T follicular helper cell (primary cell): ENCODE data around the gene TCP11L2.
"Not testable (repeated sequence)": the region's sequence is repeated elsewhere in the genome, so short reads cannot be mapped to it uniquely, and the experiment has no call there.

Source experiments
- DNase-seq: peaks from one replicate; pipeline ENCODE4 v3.0.0-alpha.2; 2020; ENCODE audit warnings: low read depth

Gene TCP11L2

GRCh38 chr12:106284358-106285105 is 18.0 kb upstream of the TCP11L2 start:
- no peak for DNase-seq

- no peak for DNase-seq
These were observed 16.6 kb upstream of the TCP11L2 start for GRCh38 chr12:106285982-106286381.

- not testable (repeated sequence) for DNase-seq
These were observed 15.9 kb upstream of the TCP11L2 start for GRCh38 chr12:106286576-106287162.

- no peak for DNase-seq
These were observed 15.2 kb upstream of the TCP11L2 start for GRCh38 chr12:106287364-106287763.

- no peak for DNase-seq
These were observed 14.4 kb upstream of the TCP11L2 start for GRCh38 chr12:106288101-106288493.

- no peak for DNase-seq
These were observed 13.9 kb upstream of the TCP11L2 start for GRCh38 chr12:106288494-106289195.

GRCh38 chr12:106289196-106289681 is 13.3 kb upstream of the TCP11L2 start:
- DNase-seq, result no peak

GRCh38 chr12:106290666-106291065 is 11.9 kb upstream of the TCP11L2 start:
- DNase-seq, result no peak

GRCh38 chr12:106291342-106291741 is 11.2 kb upstream of the TCP11L2 start:
- DNase-seq, result no peak

- DNase-seq, result no peak
These were observed 10.2 kb upstream of the TCP11L2 start for GRCh38 chr12:106292339-106292738.

GRCh38 chr12:106296179-106296877 is 6.2 kb upstream of the TCP11L2 start:
- DNase-seq, result no peak

GRCh38 chr12:106297075-106297474 is 5.5 kb upstream of the TCP11L2 start:
- DNase-seq, result no peak

- DNase-seq, result no peak
These were observed 4.9 kb upstream of the TCP11L2 start for GRCh38 chr12:106297681-106298080.

- DNase-seq, result no peak
These were observed 3.2 kb upstream of the TCP11L2 start for GRCh38 chr12:106299202-106299774.

GRCh38 chr12:106300761-106301160 is 1.8 kb upstream of the TCP11L2 start:
- DNase-seq, result no peak

- no peak for DNase-seq
These were observed 1.3 kb upstream of the TCP11L2 start for GRCh38 chr12:106301241-106301610.

- DNase-seq, result peak; percentile 82
These were observed 767 bp upstream of the TCP11L2 start for GRCh38 chr12:106301611-106302321.

- DNase-seq, result peak; percentile 94
These were observed 778 bp downstream of the TCP11L2 start for GRCh38 chr12:106303202-106303820.

GRCh38 chr12:106304001-106304421 is 1.5 kb downstream of the TCP11L2 start:
- DNase-seq, result no peak

GRCh38 chr12:106304797-106305196 is 2.3 kb downstream of the TCP11L2 start:
- no peak for DNase-seq

- DNase-seq, result no peak
These were observed 2.8 kb downstream of the TCP11L2 start for GRCh38 chr12:106305376-106305775.
